Neural progenitor cell (in vitro differentiated cells): ENCODE results near the gene RGMB. TPM values are rescaled to one million over a fixed set of nuclear protein-coding genes. Genes with fewer than 3 reads are reported as not detected.

Source experiments
- DNase-seq: peaks from one replicate; pipeline ENCODE4 v3.0.0-alpha.2; 2016; ENCODE audit warnings: low spot score
- H2AFZ ChIP-seq: fragments of 200-600 bp; sonication (generic); replicated peaks from 2 replicates; pipeline ENCODE4 v1.6.1; 2016; ENCODE audit warnings: antibody characterized with exemption
- H3F3A ChIP-seq: fragments of 200-600 bp; sonication (generic); 2 replicates; pipeline ENCODE4 v1.6.1; 2016; ENCODE audit warnings: antibody characterized with exemption, low read depth
- H3K27ac ChIP-seq: fragments of 200-600 bp; sonication (generic); 2 replicates; pipeline ENCODE4 v1.5.1; 2016; ENCODE audit warnings: mild to moderate bottlenecking
- H3K27me3 ChIP-seq: fragments of 200-600 bp; sonication (generic); 2 replicates; pipeline ENCODE4 v1.6.1; 2016; ENCODE audit warnings: mild to moderate bottlenecking, moderate library complexity
- H3K36me3 ChIP-seq: fragments of 200-600 bp; sonication (generic); 2 replicates; pipeline ENCODE4 v1.5.1; 2016
- H3K4me1 ChIP-seq: fragments of 200-600 bp; sonication (generic); 2 replicates; pipeline ENCODE4 v1.6.1; 2016; ENCODE audit warnings: mixed run types
- H3K4me2 ChIP-seq: fragments of 200-600 bp; sonication (generic); 2 replicates; pipeline ENCODE4 v1.6.1; 2016
- H3K4me3 ChIP-seq: fragments of 200-600 bp; sonication (generic); 2 replicates; pipeline ENCODE4 v1.5.1; 2016
- H3K79me2 ChIP-seq: fragments of 200-600 bp; sonication (generic); 2 replicates; pipeline ENCODE4 v1.6.1; 2016; ENCODE audit warnings: low read depth
- H3K9ac ChIP-seq: fragments of 200-600 bp; sonication (generic); 2 replicates; pipeline ENCODE4 v1.6.1; 2016
- H3K9me3 ChIP-seq: fragments of 200-600 bp; sonication (generic); 2 replicates; pipeline ENCODE4 v1.5.1; 2016; ENCODE audit warnings: low read depth
- H4K20me1 ChIP-seq: fragments of 200-600 bp; sonication (generic); 2 replicates; pipeline ENCODE4 v1.6.1; 2016; ENCODE audit warnings: low read depth
- H3K27ac Mint-ChIP-seq: 3 replicates; pipeline ENCODE4 v1.8.0; 2021; ENCODE audit warnings: mixed read lengths
- H3K27me3 Mint-ChIP-seq: 2 replicates; pipeline ENCODE4 v1.8.0; 2022; ENCODE audit warnings: low read depth, mild to moderate bottlenecking, inconsistent platforms, moderate library complexity, mixed read lengths; ENCODE audit not compliant: insufficient read depth
- H3K36me3 Mint-ChIP-seq: 3 replicates; pipeline ENCODE4 v1.8.0; 2021; ENCODE audit warnings: mixed read lengths
- H3K4me1 Mint-ChIP-seq: 3 replicates; pipeline ENCODE4 v1.8.0; 2021; ENCODE audit warnings: mixed read lengths
- H3K4me3 Mint-ChIP-seq: 3 replicates; pipeline ENCODE4 v1.8.0; 2021; ENCODE audit warnings: mild to moderate bottlenecking, moderate library complexity, mixed read lengths
- H3K9me3 Mint-ChIP-seq: 3 replicates; pipeline ENCODE4 v1.8.0; 2020; ENCODE audit warnings: mixed read lengths
- CTCF ChIP-seq: fragments of 200-600 bp; sonication (generic); IDR thresholded peaks from 2 replicates; pipeline ENCODE4 v1.5.1; 2017; ENCODE audit warnings: antibody characterized with exemption, mild to moderate bottlenecking
- EZH2 ChIP-seq: fragments of 200-600 bp; sonication (generic); IDR thresholded peaks from 2 replicates; pipeline ENCODE4 v1.6.1; 2017; ENCODE audit warnings: antibody characterized with exemption, mild to moderate bottlenecking, moderate library complexity
- EZH2phosphoT487 ChIP-seq: fragments of 200-600 bp; sonication (generic); IDR thresholded peaks from 2 replicates; pipeline ENCODE4 v1.6.1; 2017; ENCODE audit warnings: antibody characterized with exemption
- total RNA-seq: library from RNA; depleted of rRNA; stranded (reverse); fragments of >200 nt; gene quantifications from 2 replicates; pipeline ENCODE4 v1.2.3, GENCODE V29; 2015; ENCODE audit warnings: low replicate concordance

The RGMB gene
- total RNA-seq, 1 donor from 2014 or later: 27.4 TPM

GRCh38 chr5:98755406-98755805 is 18.1 kb upstream of the RGMB start:
- H3K9me3 ChIP-seq: no peaks in the 10 kb centered on the region
- peaks cover 1% of the 10 kb centered on the region for H3K36me3 Mint-ChIP-seq
- no peak overlapping the region for H3K27ac ChIP-seq
- H3K9ac ChIP-seq: no peak overlapping the region
- H3K4me1 Mint-ChIP-seq: no peaks in the 10 kb centered on the region
- no peak overlapping the region for H3K4me2 ChIP-seq
- H2AFZ ChIP-seq: no peak overlapping the region
- H3F3A ChIP-seq: no peaks in the 10 kb centered on the region
- H3K4me3 Mint-ChIP-seq: no peak overlapping the region
- no peaks in the 10 kb centered on the region for H3K27me3 Mint-ChIP-seq
- H3K36me3 ChIP-seq: no peaks in the 10 kb centered on the region
- TF ChIP-seq EZH2phosphoT487: no peak
- TF ChIP-seq CTCF: no peak
- TF ChIP-seq EZH2: no peak
- no peak overlapping the region for H3K27ac Mint-ChIP-seq
- H4K20me1 ChIP-seq: no peaks in the 10 kb centered on the region
- H3K4me1 ChIP-seq: no peaks in the 10 kb centered on the region
- H3K4me3 ChIP-seq: no peak overlapping the region
- no peak for DNase-seq
- no peaks in the 10 kb centered on the region for H3K79me2 ChIP-seq
- no peaks in the 10 kb centered on the region for H3K9me3 Mint-ChIP-seq
- H3K27me3 ChIP-seq: no peaks in the 10 kb centered on the region

GRCh38 chr5:98757978-98758377 is 15.5 kb upstream of the RGMB start:
- TF ChIP-seq EZH2 (no peak), EZH2phosphoT487 (no peak), CTCF (no peak)

GRCh38 chr5:98763001-98763630 is 10.3 kb upstream of the RGMB start:
- H4K20me1 ChIP-seq: no peaks in the 10 kb centered on the region
- no peaks in the 10 kb centered on the region for H3K36me3 ChIP-seq
- Mint-ChIP-seq H3K9me3 (peaks cover 13% of the 10 kb centered on the region), H3K27ac (peak overlapping the region; percentile 34), H3K27me3 (peaks cover 4% of the 10 kb centered on the region), H3K4me1 (peaks cover 13% of the 10 kb centered on the region), H3K4me3 (no peak overlapping the region), H3K36me3 (no peaks in the 10 kb centered on the region)
- H3K4me2 ChIP-seq: no peak overlapping the region
- H2AFZ ChIP-seq: peak overlapping the region; percentile 31
- no peaks in the 10 kb centered on the region for H3K9me3 ChIP-seq
- H3K4me3 ChIP-seq: no peak overlapping the region
- TF ChIP-seq CTCF (no peak), EZH2phosphoT487 (no peak), EZH2 (no peak)
- no peaks in the 10 kb centered on the region for H3K27me3 ChIP-seq
- H3K27ac ChIP-seq: no peak overlapping the region
- H3K4me1 ChIP-seq: peaks cover 17% of the 10 kb centered on the region
- peak; percentile 58 for DNase-seq
- H3K79me2 ChIP-seq: no peaks in the 10 kb centered on the region
- H3F3A ChIP-seq: peaks cover 19% of the 10 kb centered on the region
- no peak overlapping the region for H3K9ac ChIP-seq

More at GRCh38 chr5:98757978-98758377, 15.5 kb upstream of the RGMB start:
- no peaks in the 10 kb centered on the region for H3K27me3 ChIP-seq
- no peaks in the 10 kb centered on the region for H4K20me1 ChIP-seq
- no peaks in the 10 kb centered on the region for H3K79me2 ChIP-seq
- no peak overlapping the region for H3K4me3 ChIP-seq
- H3K4me2 ChIP-seq: no peak overlapping the region
- DNase-seq: no peak
- H3F3A ChIP-seq: peaks cover 1% of the 10 kb centered on the region
- H2AFZ ChIP-seq: no peak overlapping the region
- H3K27ac ChIP-seq: no peak overlapping the region
- peaks cover 11% of the 10 kb centered on the region for H3K9me3 Mint-ChIP-seq
- no peaks in the 10 kb centered on the region for H3K4me1 Mint-ChIP-seq
- no peaks in the 10 kb centered on the region for H3K27me3 Mint-ChIP-seq
- H3K27ac Mint-ChIP-seq: no peak overlapping the region
- no peaks in the 10 kb centered on the region for H3K9me3 ChIP-seq
- no peak overlapping the region for H3K9ac ChIP-seq
- H3K36me3 Mint-ChIP-seq: peaks cover 1% of the 10 kb centered on the region
- H3K4me1 ChIP-seq: peaks cover under 1% of the 10 kb centered on the region
- no peaks in the 10 kb centered on the region for H3K36me3 ChIP-seq
- H3K4me3 Mint-ChIP-seq: no peak overlapping the region
